Skeletal muscle tissue (tissue), 4 donors: ENCODE data around the gene JARID2. TPM values are rescaled to one million over a fixed set of nuclear protein-coding genes. Genes with fewer than 3 reads are reported as not detected.
A peak's percentile ranks its signal among the peaks of the same experiment; 100 is the strongest.

Experiments
- H3K27ac ChIP-seq: one replicate; pipeline ENCODE4 v1.7.0; 2013; ENCODE audit warnings: mild to moderate bottlenecking, low read depth, low read length, inconsistent platforms
- H3K27me3 ChIP-seq, 3 donors: one replicate each; pipeline ENCODE4 v1.7.0; 2013; ENCODE audit warnings: low read length in 3 of 3; ENCODE audit not compliant: control insufficient read depth in 3 of 3, insufficient read depth in 3 of 3
- H3K36me3 ChIP-seq, 3 donors: one replicate each; pipeline ENCODE4 v1.7.0; 2013; ENCODE audit warnings: low read length in 3 of 3; ENCODE audit not compliant: control insufficient read depth in 3 of 3, insufficient read depth in 3 of 3
- H3K4me1 ChIP-seq, 3 donors: one replicate each; pipeline ENCODE4 v1.7.0; 2013; ENCODE audit warnings: low read length in 3 of 3, mild to moderate bottlenecking in 3 of 3; ENCODE audit not compliant: control insufficient read depth in 3 of 3, insufficient read depth in 3 of 3
- H3K4me3 ChIP-seq, 3 donors: one replicate each; pipeline ENCODE4 v1.7.0; 2013; ENCODE audit warnings: low read length in 3 of 3
- H3K9ac ChIP-seq, 3 donors: one replicate each; pipeline ENCODE4 v1.7.0; 2013; ENCODE audit warnings: low read length in 3 of 3, mild to moderate bottlenecking in 3 of 3, moderate library complexity in 2 of 3, low read depth in 1 of 3
- H3K9me3 ChIP-seq, 3 donors: one replicate each; pipeline ENCODE4 v1.7.0; 2013; ENCODE audit warnings: low read length in 3 of 3; ENCODE audit not compliant: control insufficient read depth in 3 of 3
- total RNA-seq: library from RNA; depleted of rRNA; stranded (reverse); fragments of >200 nt; gene quantifications from one replicate; pipeline ENCODE4 v1.2.3, GENCODE V29; 2014
- donor health status: Osteomylitis.

The JARID2 gene
- total RNA-seq, 1 donor from 2014 or later, result 12.0 TPM

DNA sequence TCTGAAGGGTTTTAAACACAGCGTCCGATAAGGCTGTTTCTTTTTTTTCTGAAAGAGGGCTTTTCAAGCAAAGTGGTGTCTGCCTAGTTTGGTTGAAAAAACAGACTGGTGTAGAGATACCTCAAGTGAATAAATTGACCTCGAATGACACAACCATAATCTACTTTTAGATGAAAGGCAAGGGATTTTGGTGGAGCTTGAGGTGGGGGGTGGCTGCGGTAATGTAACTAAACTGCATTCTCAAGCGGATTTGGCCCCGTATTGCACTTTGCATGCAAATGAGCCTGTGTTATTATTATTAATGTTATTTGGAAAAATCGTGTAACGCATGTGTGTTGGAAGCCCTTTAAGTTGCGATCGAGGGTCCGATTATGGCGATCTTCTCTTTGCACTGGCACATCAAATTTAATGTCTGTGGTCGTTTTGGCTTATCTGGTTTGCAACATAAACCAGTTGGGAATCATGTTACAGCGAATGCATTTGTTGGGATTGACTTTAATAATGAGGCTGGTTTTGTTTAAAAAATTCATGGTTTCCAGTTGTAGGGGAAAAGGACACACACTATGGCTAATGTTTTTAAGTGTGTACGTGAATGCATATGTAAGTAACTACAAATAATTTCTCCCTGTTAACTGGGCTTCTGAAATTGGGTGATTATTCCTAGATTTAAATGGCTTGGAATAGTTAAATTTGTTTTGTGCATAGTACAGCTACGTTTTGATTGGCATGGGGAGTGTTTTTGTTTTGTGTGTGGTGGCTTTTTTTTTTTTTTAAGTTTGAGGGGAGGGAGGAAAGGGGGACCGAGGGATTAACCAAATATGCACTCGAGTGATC, 1.0 kb downstream of the JARID2 start:
- H3K9me3 ChIP-seq, result no peaks in the 10 kb centered on the region
- H3K4me3 ChIP-seq, result peak overlapping the region; percentile 94 to 98 (median 95)
- H3K27me3 ChIP-seq, result no peaks in the 10 kb centered on the region
- H3K9ac ChIP-seq, result peak overlapping the region; percentile 80 to 94 (median 93)
- H3K36me3 ChIP-seq, result no peaks in the 10 kb centered on the region
- H3K4me1 ChIP-seq, result peaks cover 24 to 27% (median 26%) of the 10 kb centered on the region in 3 donors
- H3K27ac ChIP-seq, result peak overlapping the region; percentile 96

DNA sequence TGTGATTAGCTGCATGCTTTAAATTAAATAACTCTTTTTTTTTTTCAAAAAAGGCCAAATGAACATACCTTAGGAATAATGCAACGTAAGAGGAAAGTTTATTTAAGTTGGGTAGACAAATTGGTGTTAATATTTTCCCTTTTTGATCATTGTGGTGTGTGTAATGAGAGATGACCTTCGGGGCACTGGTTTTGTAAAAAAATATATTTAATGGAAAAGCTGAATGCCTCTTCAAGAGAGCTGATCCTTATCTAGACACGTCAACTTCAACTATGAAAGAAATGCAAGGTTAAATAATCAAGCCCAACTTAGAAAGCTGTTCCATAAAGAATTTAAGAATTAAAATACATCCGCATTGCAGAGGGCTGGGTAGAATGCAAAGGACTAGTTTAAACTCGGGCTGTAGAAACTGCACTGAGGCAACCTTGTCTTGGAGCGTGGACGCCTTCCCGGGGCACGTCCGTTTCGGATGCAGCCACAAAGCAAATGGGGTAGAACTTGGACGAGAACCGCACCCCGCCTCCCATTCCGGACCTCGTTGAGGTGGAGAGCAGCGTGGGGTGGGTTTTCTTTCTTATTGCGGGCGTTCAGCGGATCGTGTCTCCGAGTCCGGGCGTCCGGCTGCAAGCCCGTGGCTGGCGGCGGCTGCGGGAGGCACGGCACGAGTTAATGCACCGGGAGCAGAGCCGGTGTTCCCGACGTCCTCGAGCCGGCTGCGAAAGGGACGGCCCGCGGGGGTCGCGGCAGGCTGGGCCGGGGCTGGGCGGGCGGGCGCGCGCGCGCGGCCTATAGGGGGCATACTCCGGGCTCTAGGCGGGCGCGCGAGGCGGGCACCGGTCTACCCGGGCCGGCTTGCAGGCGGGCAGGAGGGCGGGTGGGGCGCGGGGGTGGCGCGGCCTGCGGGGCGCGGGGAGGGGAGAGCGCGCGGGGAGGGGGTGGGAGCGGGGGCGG, 1.9 kb downstream of the JARID2 start:
- no peaks in the 10 kb centered on the region for H3K36me3 ChIP-seq
- H3K27me3 ChIP-seq, result no peaks in the 10 kb centered on the region
- peak overlapping the region; percentile 94 to 98 (median 95) for H3K4me3 ChIP-seq
- H3K4me1 ChIP-seq, result peaks cover 24 to 32% (median 26%) of the 10 kb centered on the region in 3 donors
- peak overlapping the region; percentile 80 to 94 (median 93) for H3K9ac ChIP-seq
- no peaks in the 10 kb centered on the region for H3K9me3 ChIP-seq
- H3K27ac ChIP-seq, result peak overlapping the region; percentile 82

GRCh38 chr6:15248451-15249370, 2.8 kb downstream of the JARID2 start:
- H3K9me3 ChIP-seq, result no peaks in the 10 kb centered on the region
- peak overlapping the region; percentile 23 to 72 (median 62) for H3K9ac ChIP-seq
- no peaks in the 10 kb centered on the region for H3K27me3 ChIP-seq
- peak overlapping the region; percentile 61 for H3K27ac ChIP-seq
- H3K36me3 ChIP-seq, result no peaks in the 10 kb centered on the region
- H3K4me3 ChIP-seq, result peak overlapping the region; percentile 61 to 82 (median 63)
- H3K4me1 ChIP-seq, result peaks cover 21 to 37% (median 30%) of the 10 kb centered on the region in 3 donors

- H3K27ac ChIP-seq, result peak overlapping the region; percentile 61
- no peaks in the 10 kb centered on the region for H3K9me3 ChIP-seq
- no peaks in the 10 kb centered on the region for H3K27me3 ChIP-seq
- H3K36me3 ChIP-seq, result no peaks in the 10 kb centered on the region
- H3K9ac ChIP-seq, result peak overlapping the region; percentile 23 to 72 (median 62)
- H3K4me1 ChIP-seq, result peaks cover 23 to 41% (median 31%) of the 10 kb centered on the region in 3 donors
- peak overlapping the region; percentile 61 to 82 (median 63) for H3K4me3 ChIP-seq
Measured at GRCh38 chr6:15249371-15250019, 3.6 kb downstream of the JARID2 start.

GRCh38 chr6:15250187-15251168, 4.6 kb downstream of the JARID2 start:
- Histone ChIP-seq H3K27ac (peak overlapping the region; percentile 61), H3K9ac (peak overlapping the region in 1 of 3 donors; percentile 20), H3K4me1 (peaks cover 26 to 46% (median 33%) of the 10 kb centered on the region in 3 donors), H3K27me3 (no peaks in the 10 kb centered on the region), H3K36me3 (no peaks in the 10 kb centered on the region), H3K9me3 (no peaks in the 10 kb centered on the region), H3K4me3 (peak overlapping the region in 1 of 3 donors; percentile 15)

- peaks cover 43 to 58% (median 50%) of the 10 kb centered on the region in 3 donors for H3K4me1 ChIP-seq
- H3K36me3 ChIP-seq, result no peaks in the 10 kb centered on the region
- no peak overlapping the region for H3K27ac ChIP-seq
- no peaks in the 10 kb centered on the region for H3K9me3 ChIP-seq
- H3K4me3 ChIP-seq, result no peak overlapping the region
- no peak overlapping the region for H3K9ac ChIP-seq
- no peaks in the 10 kb centered on the region for H3K27me3 ChIP-seq
Measured at GRCh38 chr6:15252195-15252594, 6.3 kb downstream of the JARID2 start.

- Histone ChIP-seq H3K9ac (no peak overlapping the region), H3K4me1 (peaks cover 51 to 62% (median 59%) of the 10 kb centered on the region in 3 donors), H3K27ac (peak overlapping the region; percentile 10), H3K36me3 (no peaks in the 10 kb centered on the region), H3K27me3 (no peaks in the 10 kb centered on the region), H3K9me3 (no peaks in the 10 kb centered on the region), H3K4me3 (no peak overlapping the region)
Measured at GRCh38 chr6:15253203-15254022, 7.5 kb downstream of the JARID2 start.
